Suppressor macrophage treated with lipopolysaccharide for 1 hour (primary cell): Measurements from ENCODE around the gene KIF13A.
"Not testable (repeated sequence)": the region's sequence is repeated elsewhere in the genome, so short reads cannot be mapped to it uniquely, and the experiment has no call there.

ENCODE experiments used
- DNase-seq, 3 donors: peaks; one replicate each; pipeline ENCODE4 v3.0.0-alpha.2; 2020 to 2022

The KIF13A gene

GRCh38 chr6:17869010-17869752 is 118.3 kb downstream of the KIF13A start:
- no peak for DNase-seq

GRCh38 chr6:17867880-17868279 is 119.6 kb downstream of the KIF13A start:
- DNase-seq: no peak

DNA sequence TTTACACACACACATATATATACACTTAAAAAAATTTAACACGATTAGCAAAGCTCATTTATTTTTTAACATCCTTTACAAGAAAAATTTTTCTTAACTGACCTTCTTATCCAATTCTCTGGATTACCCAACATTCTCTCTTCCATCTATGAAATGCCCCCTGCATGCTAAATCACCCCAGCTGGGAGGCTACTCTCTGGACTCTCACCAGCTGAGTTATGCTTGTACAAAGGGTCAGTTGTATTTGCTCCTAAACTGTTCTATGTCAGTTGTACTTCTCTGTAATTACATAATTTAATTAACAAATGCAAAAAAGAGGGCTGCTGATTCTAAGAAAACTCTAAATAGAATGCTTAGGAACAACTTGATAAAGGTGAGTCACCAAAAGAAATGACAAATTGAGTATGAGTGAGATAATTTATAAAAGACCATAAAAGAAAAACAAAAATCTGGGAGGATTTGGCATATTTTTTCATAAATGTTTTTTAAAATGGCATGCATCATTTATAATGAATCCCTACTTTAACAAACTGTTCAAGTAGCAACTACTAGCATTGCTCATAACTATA is 120.5 kb downstream of the KIF13A start:
- no peak for DNase-seq

DNA sequence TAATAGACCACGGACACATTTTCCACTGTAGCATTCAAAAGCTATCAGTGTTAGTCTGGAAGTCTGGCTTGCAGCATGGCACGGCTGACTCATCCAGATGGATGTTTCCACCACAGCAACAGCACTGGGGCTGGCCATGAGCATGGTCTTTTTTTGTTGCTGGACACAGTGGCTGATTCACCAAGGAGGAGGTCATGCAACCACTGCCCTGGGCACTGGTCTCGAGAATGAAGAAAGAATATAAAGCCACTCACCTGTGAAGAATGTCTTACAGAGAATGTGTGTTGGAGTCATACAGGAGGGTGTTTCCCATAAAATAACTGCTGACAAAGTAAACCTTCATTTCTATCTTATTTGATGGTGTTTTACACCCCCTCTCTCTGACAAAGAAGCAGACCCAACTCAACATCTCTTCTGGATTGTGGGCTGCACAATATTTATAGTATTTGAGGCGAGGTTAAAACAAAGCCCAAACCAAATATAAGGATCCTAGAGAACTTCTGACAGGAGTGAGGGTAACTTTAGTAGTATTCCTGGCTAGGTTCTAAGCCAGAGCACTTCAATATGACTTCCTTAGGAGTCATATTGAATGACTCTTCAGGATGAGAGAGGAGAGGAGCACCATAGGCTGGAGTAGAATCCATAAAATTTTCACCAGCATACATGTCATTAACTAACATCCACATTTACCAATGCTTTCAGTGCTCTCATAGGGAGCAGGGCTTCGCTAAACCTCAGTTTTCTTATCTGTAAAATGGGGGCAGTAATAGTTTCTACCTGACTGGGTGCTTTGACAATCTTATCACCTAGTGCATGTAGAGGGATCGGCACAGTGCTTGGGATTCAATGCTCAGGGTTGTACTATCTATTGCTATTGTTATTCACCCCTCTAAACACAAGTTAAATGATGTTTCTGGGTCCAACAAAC is 121.4 kb downstream of the KIF13A start:
- peak; percentile 32 to 48 (median 45) for DNase-seq

- DNase-seq: no peak
These were observed 122.2 kb downstream of the KIF13A start for GRCh38 chr6:17865243-17865642.

GRCh38 chr6:17863901-17864754 is 123.3 kb downstream of the KIF13A start:
- peak in 1 of 3 donors; percentile 27 for DNase-seq

GRCh38 chr6:17861361-17861760 is 126.1 kb downstream of the KIF13A start:
- DNase-seq: no peak

GRCh38 chr6:17859846-17860245 is 127.6 kb downstream of the KIF13A start:
- DNase-seq: no peak

- no peak for DNase-seq
These were observed 128.9 kb downstream of the KIF13A start for GRCh38 chr6:17858584-17858983.

DNA sequence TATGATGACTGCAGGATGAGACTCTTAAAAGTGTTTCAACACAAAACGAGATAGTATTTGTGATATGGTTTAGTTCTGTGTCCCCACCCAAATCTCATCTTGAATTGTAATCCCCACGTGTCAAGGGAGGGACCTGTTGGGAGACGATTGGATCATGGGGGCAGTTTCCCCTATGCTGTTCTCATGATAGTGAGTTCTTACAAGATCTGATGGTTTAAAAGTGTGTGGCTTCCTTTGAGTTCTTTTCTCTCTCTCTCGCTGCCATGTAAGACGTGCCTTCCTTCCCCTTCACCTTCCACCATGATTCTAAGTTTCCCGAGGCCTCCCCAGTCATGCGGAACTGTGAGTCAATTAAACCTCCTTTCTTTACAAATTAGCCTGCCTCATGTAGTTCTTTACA is 130.2 kb downstream of the KIF13A start:
- DNase-seq: not testable (repeated sequence)

GRCh38 chr6:17856306-17856705 is 131.1 kb downstream of the KIF13A start:
- no peak for DNase-seq

GRCh38 chr6:17855381-17855780 is 132.1 kb downstream of the KIF13A start:
- DNase-seq: no peak

GRCh38 chr6:17853533-17853932 is 133.9 kb downstream of the KIF13A start:
- no peak for DNase-seq

DNA sequence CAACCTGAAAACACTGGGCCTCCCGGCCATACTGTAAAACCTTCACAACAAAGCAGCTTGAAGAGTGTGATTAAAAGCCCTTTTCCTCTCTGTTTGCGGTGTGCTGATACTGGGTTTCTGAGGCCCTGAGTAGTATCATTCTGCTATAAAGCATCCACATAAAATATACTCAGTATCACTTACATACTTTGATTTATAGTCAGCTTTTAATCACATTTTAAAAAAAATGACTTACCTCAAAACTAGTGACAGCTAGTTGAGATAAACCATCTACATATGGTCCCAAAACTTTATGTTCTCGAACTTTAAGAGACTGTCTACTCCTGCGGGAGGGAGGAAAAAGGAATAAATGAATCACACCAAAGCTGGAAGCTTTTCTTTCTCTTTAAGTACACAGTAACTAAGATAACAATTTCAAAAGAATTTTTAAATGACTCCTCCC is 135.7 kb downstream of the KIF13A start:
- DNase-seq: no peak

- no peak for DNase-seq
These were observed 136.3 kb downstream of the KIF13A start for GRCh38 chr6:17851001-17851719.

GRCh38 chr6:17850281-17850680 is 137.2 kb downstream of the KIF13A start:
- DNase-seq: no peak

DNA sequence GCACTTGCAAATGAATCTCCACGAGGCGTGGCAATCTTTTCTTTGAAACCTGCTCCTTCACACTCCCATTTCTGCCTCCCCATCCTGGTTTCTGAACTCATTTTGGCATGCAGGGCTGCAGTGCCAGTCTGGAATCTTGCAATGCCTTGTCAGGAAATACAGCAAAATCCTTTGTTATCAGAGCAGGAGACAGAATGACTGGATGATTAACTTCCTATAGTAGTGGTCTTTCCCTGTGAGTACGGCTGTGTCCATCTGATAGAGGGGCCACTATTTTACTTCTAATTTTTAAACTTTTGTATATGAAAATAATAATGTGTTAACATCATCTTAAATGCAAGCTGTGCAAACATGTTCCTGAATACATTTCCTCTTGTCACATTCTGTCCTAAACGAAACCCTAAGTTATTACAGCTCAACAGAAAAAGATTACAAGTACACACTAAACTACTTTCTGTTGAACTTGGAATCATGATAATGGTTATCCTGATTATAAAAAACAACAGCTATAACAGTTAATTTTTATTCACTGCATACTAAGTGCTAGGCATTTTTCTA is 140.2 kb downstream of the KIF13A start:
- no peak for DNase-seq

DNA sequence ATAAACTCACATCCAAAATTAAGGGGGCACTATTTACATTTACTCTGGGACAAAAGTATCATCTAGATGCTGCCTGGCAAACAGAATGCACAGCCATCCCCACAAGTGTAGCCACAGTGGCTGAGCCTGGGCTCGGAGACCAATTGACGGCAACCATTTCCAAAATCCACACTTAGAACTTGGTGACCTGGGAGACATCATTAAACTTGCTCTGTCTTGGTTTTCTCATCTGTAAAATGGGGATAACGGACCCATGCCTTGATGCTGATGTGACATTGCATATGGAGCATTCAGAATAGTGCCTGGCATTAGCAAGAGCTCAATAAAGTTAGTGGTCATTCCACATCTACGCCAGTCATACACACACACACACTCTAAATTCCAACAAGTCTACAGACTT is 140.7 kb downstream of the KIF13A start:
- DNase-seq: no peak

DNA sequence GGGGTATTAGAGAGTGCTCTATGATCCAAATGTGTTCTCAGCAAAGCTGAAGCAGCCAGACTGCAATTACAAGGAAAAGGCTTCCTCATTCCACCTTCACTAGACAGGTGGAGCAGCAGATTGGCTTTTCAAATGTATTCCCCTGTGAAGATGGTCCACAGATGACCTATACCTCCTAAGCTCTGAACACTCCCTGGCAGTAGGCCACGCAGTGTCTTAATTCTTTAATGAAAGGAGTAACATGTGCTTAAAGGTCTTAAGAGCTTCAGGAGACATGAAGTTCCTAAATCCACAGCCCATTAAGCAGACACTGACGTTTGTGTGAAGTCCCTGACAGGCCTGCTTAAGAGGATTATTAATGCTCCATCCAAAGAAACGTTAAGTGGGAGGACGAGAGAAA is 141.8 kb downstream of the KIF13A start:
- DNase-seq: no peak

GRCh38 chr6:17844967-17845366 is 142.5 kb downstream of the KIF13A start:
- DNase-seq: not testable (repeated sequence)
